Suppressor macrophage treated with lipopolysaccharide for 4 hours (primary cell): ENCODE measurements around the gene PLXNC1.

Experiments used
- DNase-seq: peaks from one replicate; pipeline ENCODE4 v3.0.0-alpha.2; 2020

PLXNC1 gene

DNA sequence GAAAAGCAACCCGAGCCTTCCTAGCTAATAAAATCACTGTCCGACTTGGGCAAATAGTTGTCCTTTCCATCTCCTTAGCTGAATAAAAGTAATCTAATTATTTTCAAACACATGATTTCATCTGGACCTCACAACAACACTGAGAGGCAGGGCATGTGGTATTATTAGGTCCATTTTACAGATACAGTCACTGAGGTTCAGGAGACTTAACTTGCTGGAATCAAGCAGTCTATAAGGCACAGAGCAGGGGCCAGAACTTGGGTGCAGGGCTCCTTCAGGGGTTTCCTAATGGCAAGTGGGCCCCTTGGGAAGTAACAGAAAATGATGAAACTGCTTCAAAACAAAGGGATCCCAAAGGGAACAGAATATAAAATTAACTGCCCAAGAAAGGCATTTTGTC is 15.5 kb downstream of the PLXNC1 start:
- no peak for DNase-seq

- no peak for DNase-seq
Measured at GRCh38 chr12:94165138-94165537, 16.8 kb downstream of the PLXNC1 start.

GRCh38 chr12:94165670-94166364 is 17.4 kb downstream of the PLXNC1 start:
- DNase-seq = no peak

DNA sequence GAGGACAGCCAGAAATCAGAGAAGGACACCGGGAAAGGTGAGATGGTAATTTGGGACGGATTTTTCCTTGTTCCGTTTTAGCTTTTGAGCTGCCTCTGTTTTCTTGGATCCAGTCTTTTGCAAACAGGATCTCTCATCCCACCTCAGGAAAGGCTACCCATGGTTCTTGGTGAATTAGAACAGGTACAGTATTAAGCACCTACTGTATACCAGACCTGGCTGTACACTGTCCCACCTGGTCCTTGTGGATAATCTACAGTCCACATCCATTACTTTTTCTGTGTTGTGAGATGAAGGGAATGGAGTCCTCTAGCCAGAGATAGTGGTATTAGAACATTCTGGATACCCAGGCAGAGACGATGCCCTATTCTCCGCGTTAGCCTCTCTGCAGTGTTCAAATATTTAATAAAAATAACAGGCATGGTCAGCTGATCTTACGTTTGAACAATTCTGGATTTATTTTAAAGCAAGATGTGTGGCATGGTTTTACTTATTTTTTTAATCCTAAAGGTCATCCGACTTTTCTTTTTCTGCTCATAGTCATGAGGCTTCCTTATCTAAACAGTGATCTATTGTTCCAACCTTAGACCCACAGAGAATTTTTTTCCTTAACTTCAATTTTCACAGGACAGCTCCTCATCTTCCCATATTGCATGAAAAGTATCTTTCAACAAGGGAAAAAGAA is 18.8 kb downstream of the PLXNC1 start:
- DNase-seq = no peak

DNA sequence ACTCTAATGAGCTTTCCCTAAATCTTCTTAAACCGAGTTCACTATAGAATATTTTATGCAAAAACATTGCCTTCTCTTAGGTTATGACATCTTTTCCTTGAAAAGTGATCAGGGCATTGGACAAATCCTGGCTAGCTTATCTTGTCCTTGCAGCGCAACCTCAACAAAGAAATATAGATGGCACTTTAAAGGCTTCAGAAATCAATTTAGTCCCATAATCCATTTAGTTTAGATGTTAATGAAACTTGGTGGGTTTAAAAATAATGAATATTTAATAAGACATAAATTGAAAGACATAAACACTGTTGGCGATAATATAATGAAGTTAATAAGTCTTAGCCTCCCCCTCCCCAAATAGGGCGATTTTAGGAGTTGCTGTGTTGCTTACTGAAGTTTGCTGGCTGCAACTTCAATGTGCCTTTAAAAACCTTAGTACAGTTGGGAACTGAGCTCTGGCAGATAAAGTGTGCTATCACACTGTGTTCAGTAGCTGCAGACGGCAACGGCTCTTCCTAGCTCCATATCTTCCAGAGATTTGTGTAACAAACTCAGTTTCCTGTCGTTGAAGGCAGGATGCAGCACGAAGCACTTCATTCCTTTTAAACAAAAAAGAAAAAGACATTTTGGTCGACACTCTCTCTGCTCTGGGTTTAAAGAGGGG is 19.5 kb downstream of the PLXNC1 start:
- no peak for DNase-seq

DNA sequence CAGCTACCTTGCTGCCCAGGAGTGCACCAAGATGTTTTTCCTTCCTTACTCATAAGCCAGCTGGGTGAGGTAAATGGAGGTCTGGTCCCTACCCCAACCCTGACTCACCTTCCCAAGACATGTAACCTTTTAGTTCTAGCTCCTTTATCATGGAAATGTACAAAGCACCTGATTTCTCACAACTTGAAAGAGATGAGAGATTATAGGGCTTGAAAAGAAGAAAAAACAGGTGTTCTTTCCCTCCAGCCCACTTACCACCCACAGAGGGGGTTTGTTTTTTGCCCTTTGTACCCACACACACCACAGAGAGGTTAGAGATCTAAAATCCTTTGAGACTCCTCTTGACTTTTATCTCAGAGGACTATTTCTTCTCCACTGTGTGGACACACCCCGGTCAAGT is 21.1 kb downstream of the PLXNC1 start:
- DNase-seq = no peak

- DNase-seq = no peak
Measured at GRCh38 chr12:94169966-94170689, 21.8 kb downstream of the PLXNC1 start.

DNA sequence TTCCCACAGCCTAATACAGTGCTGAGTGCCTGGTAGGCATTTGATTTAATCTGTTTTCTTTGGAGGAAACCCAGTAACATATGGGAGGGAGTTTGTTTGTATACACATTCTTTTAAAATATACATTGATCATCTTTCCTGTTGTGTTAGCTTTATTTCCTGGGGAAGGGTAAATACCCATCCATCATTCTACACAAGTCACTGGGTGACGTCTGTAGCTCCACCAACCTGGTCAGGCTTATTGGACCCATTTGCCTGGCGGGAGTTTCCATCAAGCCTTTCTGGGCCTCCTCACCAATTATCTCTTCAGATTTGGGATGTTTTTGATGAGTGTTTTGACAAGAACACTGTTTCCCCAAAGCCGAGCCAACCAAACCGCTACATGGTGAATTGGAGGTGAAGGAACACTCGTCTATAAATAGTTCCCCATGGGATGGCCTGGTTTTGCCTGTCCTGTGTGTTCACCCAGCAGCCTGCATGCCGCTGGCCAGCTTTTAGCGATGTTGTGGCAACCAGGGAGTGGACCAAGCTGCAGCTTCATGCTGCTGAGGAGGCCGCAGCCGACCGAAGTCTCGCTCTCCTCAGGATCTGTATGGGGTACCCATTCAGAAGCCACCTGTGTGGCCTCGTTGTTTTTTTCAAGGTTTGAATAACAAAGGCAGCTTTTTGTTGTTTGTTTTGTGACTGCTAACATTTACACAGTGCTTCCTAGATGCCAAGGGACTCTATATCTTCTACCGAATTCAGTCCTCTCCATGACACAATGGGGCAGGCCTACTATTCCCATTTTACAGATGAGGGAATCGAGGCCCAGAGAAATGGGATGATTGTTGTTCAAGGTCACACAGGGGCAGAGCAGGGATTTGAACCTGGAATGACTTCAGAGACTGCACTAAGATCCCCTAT is 22.6 kb downstream of the PLXNC1 start:
- DNase-seq = no peak

DNA sequence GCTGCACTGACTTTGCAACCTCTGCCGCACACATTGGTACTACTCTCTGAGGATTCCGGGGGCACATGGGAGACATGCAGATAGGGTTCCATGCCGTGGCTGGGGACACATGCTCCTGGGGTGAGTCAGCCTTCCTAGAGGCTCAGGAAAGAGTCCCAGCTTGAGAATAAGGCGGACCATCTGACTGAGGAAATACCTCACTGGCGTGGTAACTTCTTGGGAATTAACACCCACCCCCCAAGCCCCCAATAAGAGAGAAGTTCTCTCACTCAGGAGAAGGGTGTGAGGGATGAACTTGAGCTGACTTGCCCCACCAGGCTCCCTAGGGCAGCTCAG is 23.2 kb downstream of the PLXNC1 start:
- no peak for DNase-seq

GRCh38 chr12:94172031-94172430 is 23.7 kb downstream of the PLXNC1 start:
- peak; percentile 90 for DNase-seq

DNA sequence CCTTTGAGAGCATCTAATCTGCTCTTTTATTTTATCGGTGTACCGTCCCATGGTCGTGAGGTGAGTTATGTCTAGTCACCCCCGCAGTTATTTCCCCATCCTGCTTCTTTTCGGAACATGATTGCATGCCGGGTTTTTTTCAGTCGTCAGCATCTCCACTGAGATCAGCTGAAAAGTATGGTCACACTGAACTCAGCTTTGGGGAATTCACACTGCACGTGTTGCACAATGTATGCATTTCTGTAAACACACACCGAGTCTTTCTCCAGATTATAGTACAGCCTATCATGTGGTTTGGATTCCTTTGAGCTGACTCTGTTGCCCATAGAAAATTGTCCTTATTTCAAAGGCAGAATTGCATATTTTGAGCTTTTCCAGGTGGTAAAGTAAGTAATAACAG is 24.6 kb downstream of the PLXNC1 start:
- peak; percentile 97 for DNase-seq

DNA sequence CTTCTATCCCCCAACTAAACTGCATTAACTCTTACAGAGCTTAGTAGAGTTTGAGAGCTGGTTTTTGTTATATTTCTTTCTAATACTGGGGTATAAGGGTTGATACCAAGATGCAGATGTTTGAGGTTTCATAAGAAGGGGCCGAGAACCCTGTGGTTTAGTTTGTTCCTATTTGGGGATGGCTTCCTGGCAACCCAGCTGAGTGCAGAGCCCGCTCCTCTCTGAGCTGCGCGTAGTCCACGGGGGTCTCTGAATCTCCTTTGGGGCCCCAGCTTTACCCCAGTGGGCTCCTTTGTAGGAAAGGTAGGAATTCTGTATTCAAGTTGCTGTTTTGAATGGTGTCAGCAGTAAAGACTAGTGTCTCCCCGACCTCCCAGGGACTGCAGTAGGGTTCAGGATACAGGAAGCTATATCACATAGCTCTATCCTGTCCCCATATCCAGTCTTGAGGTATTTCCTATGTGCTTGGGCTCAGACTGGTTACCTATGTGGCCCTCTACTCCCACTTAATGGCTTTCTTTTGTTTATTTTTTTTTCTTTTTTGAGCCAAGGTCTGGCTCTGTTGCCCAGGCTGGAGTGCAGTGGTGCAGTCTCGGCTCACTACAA is 25.4 kb downstream of the PLXNC1 start:
- DNase-seq = no peak

GRCh38 chr12:94174576-94174975 is 26.2 kb downstream of the PLXNC1 start:
- peak; percentile 79 for DNase-seq

GRCh38 chr12:94175763-94176668 is 27.6 kb downstream of the PLXNC1 start:
- DNase-seq = peak; percentile 65

GRCh38 chr12:94178054-94178453 is 29.7 kb downstream of the PLXNC1 start:
- no peak for DNase-seq

GRCh38 chr12:94178882-94179281 is 30.5 kb downstream of the PLXNC1 start:
- no peak for DNase-seq

GRCh38 chr12:94179723-94180122 is 31.3 kb downstream of the PLXNC1 start:
- no peak for DNase-seq

DNA sequence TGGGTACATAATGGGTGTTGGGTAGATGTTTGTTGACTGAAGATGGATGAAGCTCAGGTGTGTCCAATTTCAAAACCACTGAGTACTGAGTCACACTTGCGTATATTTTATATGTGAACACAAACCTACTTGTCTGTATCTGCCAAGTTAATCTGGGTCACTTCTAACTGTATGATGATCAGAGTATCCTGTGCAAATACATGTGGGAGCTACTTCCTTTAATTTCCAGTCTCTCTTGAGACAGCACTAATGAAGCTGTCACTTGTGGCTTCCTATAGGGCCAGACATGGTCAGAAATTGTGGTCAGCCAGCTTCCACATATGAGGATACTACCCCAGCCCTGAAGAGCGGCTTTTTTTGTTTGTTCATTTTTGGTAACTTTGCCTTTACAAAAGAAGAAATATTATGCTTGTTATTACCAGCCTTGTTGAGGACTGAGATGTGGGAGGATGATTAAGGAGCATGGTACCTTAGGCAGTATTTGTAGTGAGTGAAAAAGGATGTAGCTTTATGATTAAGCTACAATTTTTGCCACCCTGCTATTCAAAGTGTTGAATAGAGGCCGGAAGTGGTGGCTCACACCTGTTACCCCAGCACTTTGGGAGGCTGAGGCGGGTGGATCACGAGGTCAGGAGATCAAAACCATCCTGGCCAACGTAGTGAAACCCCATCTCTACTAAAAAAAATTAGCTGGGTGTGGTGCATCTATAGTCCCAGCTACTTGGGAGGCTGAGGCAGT is 32.4 kb downstream of the PLXNC1 start:
- DNase-seq = peak; percentile 79

DNA sequence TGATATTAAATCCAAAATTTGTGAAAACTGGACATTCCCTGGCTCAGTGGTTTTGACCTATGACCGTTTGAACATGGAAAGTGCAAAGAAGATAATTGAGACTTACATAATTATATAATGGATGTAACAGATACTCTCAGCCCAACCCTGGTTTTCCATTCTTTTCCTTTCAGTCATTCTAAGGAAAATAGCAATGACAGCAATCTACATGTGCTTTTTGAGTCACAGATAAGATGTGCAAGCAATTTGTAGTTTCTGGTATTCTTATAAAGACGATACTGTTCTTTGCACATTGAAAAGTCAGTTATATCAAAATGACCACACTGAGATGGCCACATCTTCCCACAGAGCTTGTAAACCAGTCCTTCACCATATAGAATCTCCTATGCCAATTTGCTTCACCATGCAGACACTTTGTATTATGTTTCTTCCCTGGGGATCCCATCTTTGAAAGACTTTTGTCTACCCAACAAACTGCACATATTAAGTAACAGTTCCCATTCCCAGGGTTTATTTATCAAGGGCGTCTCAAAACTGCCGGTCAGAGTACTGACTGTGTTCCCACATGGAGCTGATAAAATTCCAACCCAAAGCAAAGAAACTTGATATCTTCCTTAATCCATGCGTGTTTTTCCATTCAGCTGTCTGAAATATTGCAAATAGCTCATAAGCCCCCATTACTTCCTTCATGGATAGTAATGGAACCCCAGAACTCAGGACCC is 34.8 kb downstream of the PLXNC1 start:
- no peak for DNase-seq
